ENCODE measurements around the gene DDX60.

DNA sequence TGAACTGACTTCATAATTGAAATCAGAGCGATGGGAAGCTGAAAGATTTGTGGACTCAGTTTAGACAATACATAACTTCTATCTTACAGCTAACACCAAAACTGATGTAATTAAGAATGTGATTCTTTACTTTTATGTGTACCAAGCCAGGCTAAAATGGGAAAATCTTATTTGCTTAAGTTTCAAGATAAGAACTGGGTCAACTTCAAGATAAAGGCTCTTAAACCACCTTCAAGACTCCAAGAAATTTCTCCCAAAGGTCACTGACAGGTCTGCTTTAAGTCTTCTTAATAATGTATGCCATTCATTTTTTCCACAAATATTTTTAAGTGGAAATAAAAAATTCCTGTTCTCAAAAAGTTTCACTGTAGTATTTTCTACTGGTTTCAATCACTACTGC lies 55.5 kb downstream of the DDX60 start:
- TF ChIP-seq CTCF (IDR thresholded peaks at IDR 0.05) (no peak), EP300 (IDR thresholded peaks at IDR 0.05; ENCODE audit: borderline replicate concordance in 1 of 2, low read depth in 1 of 2, low read length in 1 of 2) (no peak)
